NCI-H345 (cell line): Measurements from ENCODE around the gene NAP1L4.

Experiments
- DNase-seq: peaks from one replicate; lab custom pipeline; 2025; lab: John Stamatoyannopoulos, UW

NAP1L4 gene

GRCh38 chr11:2934611-2935239, 57.4 kb downstream of the NAP1L4 start:
- no peak for DNase-seq

DNA sequence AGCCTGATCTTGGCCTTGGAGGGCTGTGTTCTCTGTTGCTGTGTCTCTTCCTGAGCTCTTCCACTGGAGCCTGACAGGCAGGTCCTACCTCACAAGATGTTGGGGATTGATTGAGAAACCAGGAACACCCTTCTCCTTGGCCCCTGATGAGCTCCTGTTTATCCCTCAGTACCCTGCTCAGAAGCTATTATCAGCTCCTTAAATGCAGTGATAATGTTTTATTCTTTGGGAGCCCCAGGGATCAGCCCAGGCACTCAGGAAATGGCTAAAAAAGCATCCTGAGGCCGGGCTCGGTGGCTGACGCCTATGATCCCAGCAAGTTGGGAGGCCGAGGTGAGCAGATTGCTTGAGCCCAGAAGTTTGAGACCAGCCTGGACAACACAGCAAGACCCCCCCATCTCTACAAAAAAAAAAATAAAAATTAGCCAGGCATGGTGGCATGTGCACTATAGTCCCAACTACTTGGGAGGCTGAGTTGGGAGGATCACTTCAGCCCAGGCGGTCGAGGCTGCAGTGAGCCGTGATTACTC, 58.0 kb downstream of the NAP1L4 start:
- DNase-seq = no peak

DNA sequence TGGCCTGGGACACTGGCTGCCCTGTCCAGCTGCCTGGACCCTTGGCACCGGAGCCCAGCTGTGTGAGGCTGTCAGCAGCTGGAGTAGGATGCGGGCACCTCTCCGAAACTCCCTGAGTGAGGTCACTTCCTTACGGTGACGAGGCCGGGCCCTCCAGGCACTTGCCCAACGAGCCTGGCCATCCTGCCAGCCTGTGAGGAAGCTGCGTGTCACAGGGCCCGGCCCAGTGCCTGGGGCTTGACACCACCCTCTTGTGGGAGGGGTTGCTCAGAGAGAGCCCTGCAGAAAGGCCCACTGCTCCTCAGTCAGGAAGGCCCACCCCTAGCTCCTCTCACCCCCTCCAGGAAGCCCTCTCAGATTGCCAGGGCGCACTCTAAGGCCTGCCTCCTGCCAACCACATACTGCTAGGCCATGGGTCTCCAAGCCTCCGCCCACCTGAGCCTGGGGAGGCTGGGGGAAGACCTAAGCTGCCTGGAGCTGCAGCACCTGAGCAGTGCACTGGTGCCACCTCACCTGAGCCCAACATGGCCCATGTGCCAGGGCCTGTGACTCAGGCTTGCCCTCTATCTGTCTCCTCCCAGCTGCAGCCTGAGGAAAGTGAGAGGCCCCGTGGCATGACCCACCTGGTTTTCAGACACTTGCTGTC, 58.6 kb downstream of the NAP1L4 start:
- DNase-seq = no peak

GRCh38 chr11:2932850-2933251, 59.3 kb downstream of the NAP1L4 start:
- DNase-seq = no peak

GRCh38 chr11:2931771-2932738, 60.1 kb downstream of the NAP1L4 start:
- DNase-seq = no peak

DNA sequence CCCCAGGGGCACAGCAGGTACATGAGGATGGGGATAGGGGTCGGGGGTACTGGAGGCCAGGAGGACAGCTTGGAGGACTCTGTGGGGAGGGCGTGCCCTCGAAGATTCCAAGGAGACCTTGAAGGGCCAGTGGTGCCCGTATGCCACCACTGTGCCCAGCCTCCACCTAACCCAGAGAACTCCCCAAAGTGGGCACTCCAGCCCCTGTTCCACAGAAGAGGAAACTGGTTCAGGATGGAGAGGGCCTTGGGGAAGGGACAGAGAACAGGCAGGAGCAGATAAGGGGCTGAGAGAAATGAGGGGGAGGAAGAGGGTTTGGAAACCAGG, 60.7 kb downstream of the NAP1L4 start:
- DNase-seq = no peak

- DNase-seq = peak; percentile 58
These were observed 61.3 kb downstream of the NAP1L4 start for GRCh38 chr11:2930704-2931419.

DNA sequence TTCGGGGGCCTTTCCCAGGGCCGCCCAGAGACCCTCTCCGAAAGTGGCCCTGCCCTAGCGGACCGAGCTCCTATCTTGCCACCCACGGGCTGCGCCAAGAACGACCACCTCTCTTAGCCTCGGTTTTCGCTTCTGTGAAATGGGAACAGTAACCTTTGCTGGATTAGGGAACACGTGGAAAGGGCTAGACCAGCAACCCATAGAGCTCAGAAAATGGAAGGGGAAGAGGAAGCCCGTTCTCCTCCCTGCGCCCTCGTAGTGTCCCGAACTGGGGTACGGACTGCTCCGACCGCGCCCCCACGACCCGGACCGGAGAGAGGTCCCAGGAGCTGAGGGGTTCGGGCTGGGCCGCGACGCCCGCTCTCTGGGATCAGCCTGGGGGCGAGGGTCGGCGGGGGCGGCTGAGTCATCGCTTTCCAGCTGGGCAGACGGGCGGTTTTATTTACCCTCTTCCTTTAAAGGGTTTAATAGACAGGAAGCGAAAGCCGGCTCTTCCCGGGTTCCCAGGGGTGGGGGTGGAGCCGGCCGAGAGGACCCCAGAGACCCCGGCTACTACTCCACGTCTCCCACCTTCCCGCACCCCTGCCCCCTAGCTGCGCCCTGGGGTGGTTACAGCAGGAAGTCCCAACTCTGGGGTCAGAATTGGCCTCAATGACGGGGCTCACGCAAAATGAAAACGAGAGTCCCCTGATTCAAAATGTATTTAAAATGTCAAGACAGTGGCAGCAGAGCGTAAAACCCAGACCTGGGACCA, 62.0 kb downstream of the NAP1L4 start:
- DNase-seq = peak; percentile 58

GRCh38 chr11:2929531-2929949, 62.6 kb downstream of the NAP1L4 start:
- no peak for DNase-seq

- peak; percentile 64 for DNase-seq
These were observed 63.3 kb downstream of the NAP1L4 start, which contains the start of gene PHLDA2 for GRCh38 chr11:2928605-2929530. PHLDA2 (minus strand) TSS chr11:2929420; CDS start chr11:2929364, 56 bp downstream.

DNA sequence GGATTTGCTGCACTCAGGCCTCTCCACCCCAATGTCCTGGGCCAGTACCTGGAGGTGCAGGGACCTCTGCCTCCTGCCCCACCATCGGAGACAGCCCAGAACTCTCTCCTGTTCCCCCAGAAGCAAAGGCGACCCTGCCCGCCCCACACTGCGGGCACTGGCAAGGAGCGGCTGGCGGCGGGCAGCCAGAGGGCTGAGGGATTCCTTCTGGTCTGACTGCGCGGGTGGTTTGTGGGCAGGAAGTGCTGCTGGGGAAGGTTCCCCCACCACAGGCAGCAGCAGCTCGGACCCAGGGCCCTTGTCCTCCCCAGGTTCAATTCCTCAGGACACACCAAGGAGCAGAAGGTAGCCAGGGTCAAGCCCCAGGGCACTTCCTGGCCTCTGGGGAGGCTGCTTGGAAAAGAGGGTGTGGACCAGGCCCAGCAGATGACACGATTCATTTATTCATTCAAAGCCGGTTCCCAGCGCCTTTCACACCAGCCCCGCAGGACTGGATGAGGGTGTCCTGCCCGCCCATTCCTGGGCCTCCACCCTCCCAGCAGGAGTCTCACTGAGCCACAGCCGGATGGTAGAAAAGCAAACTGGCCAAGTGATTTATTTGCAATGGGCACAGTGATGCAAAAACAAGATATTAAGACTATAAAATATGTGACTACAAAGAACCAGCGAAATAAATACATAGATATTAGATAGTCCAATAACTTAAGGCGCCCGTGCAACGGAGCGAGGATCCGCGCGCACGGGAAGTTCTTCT, 64.1 kb downstream of the NAP1L4 start:
- no peak for DNase-seq

GRCh38 chr11:2927121-2927800, 64.9 kb downstream of the NAP1L4 start:
- no peak for DNase-seq

GRCh38 chr11:2926611-2927051, 65.5 kb downstream of the NAP1L4 start:
- no peak for DNase-seq

DNA sequence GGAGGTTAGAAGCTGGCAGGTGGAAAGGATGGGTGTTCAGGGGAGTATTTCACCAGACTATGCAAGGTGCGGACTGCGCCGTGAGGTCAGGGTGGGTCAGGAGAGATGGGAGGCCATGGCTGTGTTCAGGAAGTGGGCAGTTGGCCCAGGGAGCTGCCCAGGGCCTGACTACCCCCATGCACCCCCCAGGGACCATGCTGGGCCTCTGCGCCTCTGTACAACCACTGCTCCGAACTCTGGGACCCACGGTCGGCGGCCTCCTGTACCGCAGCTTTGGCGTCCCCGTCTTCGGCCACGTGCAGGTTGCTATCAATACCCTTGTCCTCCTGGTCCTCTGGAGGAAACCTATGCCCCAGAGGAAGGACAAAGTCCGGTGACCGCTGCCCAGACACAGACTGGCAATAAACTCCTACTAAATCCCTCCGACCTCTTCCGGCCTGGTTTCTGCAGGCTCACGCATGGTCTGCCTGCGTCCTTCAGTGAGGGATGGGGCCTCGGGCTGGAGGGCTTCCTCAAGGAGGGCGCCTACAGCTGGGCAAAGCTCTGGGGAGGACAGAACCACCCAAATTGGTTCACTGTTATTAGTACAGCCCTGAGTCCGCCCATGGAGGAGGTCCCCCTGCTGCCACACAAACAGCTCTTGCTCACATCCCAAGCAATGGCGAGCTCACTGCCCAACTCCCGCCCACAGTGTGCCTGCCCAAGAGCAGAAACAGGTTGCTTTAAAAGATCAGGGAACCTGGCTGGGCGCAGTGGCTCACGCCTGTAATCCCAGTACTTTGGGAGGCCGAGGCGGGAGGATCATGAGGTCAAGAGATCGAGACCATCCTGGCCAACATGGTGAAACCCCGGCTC, 67.1 kb downstream of the NAP1L4 start:
- DNase-seq = no peak

DNA sequence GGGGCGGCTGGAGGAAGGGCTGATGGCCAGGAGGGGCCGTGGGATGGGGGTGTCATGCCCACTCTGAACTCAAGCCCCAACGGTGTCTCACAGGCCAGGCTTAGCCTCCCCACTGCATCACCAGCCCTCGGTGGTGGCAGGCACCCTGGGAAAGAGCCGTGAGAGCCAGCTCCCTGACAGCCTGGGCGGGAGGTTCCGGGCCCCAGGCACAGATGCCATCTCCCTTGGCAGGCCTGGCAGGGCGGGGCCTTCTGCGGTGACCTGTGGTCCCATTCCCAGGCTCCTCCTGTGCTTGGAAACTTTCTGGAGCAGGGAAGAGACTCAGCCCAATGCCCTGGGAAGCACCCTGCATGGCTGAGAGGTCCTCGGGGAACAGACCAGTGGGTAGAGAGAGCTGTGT, 67.7 kb downstream of the NAP1L4 start:
- no peak for DNase-seq

DNA sequence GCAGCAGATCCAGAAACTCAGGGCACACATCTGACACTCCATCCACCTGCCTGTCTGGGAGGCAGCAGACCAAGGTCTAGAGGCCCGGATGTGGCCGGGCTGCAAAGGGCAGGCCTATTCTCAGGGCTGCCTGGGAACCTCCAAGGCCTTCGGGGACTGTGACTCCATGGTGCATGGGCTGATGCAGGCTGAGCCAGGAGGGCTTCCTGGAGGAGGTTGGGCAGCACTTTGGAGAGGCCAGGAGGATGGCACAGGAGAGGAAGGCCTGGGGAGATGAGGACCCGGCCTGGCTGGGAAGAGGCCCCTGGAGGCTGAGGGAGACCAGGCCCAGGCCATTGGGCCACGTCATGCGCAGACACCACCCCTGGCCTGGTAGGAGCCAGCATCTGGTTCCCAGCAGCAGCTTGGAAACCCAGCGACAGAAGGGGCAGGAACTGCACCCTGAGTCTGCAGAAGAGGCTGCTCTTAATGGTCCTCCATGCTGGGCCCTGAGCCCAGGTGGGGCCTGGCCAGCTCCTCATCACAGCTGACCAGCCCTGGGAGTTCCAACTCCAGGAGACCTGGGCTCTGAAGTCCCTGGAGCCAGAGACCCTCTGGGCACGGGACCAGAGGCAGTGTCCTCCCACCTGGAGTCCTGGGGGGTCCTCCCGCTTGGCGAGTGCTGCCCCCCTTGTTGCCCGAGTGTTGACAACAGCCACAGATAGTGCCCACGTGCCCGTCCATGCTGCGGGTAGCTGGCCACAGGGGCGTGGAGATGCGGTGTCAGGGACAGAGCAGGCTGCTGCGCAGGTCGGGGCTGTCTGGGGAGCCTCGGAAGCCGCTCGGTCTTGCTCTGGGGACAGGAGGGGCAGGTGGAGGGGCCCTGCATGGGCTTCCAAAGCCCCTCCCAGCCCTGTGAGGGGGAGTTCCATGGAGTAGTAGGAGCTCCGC, 68.4 kb downstream of the NAP1L4 start:
- no peak for DNase-seq

GRCh38 chr11:2922655-2923054, 69.5 kb downstream of the NAP1L4 start:
- no peak for DNase-seq
